Fibroblast of lung (primary cell): ENCODE data around the gene GDPD3. TPM values are rescaled to one million over a fixed set of nuclear protein-coding genes. Genes with fewer than 3 reads are reported as not detected.

Source experiments
- DNase-seq, 2 donors: peaks; one replicate each; pipeline versions ENCODE4 v3.0.0 to v3.0.0-alpha.2; 2010; ENCODE audit warnings: low read depth in 2 of 2
- H2AFZ ChIP-seq: 2 replicates; pipeline ENCODE4 v1.5.1; 2012; ENCODE audit warnings: low read length, control low read depth, inconsistent platforms
- H3K27ac ChIP-seq: 2 replicates; pipeline ENCODE4 v1.5.1; 2011; ENCODE audit warnings: low read length, control low read depth; ENCODE audit not compliant: insufficient read depth
- H3K27me3 ChIP-seq: 2 replicates; pipeline ENCODE4 v1.5.1; 2011; ENCODE audit warnings: mild to moderate bottlenecking, low read length; ENCODE audit not compliant: control insufficient read depth, insufficient read depth
- H3K36me3 ChIP-seq: 2 replicates; pipeline ENCODE4 v1.5.1; 2011; ENCODE audit warnings: low read length; ENCODE audit not compliant: control insufficient read depth, insufficient read depth
- H3K4me1 ChIP-seq: 2 replicates; pipeline ENCODE4 v1.5.1; 2011; ENCODE audit warnings: low read length; ENCODE audit not compliant: control insufficient read depth, insufficient read depth; ENCODE audit errors: extremely low read depth
- H3K4me2 ChIP-seq: 2 replicates; pipeline ENCODE4 v1.5.1; 2011; ENCODE audit warnings: low read length, control low read depth; ENCODE audit not compliant: insufficient read depth; ENCODE audit errors: extremely low read depth
- H3K4me3 ChIP-seq, 4 experiments: fragments of 200-600 bp in 1 of 4; sonication (generic) in 1 of 4; replicated peaks in 1 of 4; 2 replicates each; pipeline ENCODE4 v1.5.1; 2011 to 2016; ENCODE audit warnings: low read length in 4 of 4, low read depth in 3 of 4, mild to moderate bottlenecking in 3 of 4, control low read depth in 2 of 4, inconsistent platforms in 1 of 4, mixed read lengths in 1 of 4; ENCODE audit not compliant: insufficient read depth in 1 of 4; ENCODE audit errors: control extremely low read depth in 1 of 4
- H3K79me2 ChIP-seq: 2 replicates; pipeline ENCODE4 v1.5.1; 2012; ENCODE audit warnings: mild to moderate bottlenecking, low read length, inconsistent platforms; ENCODE audit not compliant: control insufficient read depth, insufficient read depth
- H3K9ac ChIP-seq: 2 replicates; pipeline ENCODE4 v1.5.1; 2011; ENCODE audit warnings: mild to moderate bottlenecking, low read length, control low read depth; ENCODE audit not compliant: insufficient read depth
- H3K9me3 ChIP-seq: 2 replicates; pipeline ENCODE4 v1.5.1; 2012; ENCODE audit warnings: low read depth, low read length; ENCODE audit not compliant: control insufficient read depth, insufficient read depth
- H4K20me1 ChIP-seq: 2 replicates; pipeline ENCODE4 v1.5.1; 2011; ENCODE audit warnings: low read length; ENCODE audit not compliant: control insufficient read depth, insufficient read depth; ENCODE audit errors: extremely low read depth
- EZH2 ChIP-seq: IDR thresholded peaks from 2 replicates; pipeline ENCODE4 v1.5.1; 2012; ENCODE audit warnings: low read length, control low read depth, mild to moderate bottlenecking; ENCODE audit errors: missing control alignments
- polyA plus RNA-seq, 2 donors: library from polyadenylated mRNA; depleted of rRNA in 1 of 2; stranded (reverse) in 1 of 2; unstranded in 1 of 2; fragments of >200 nt; gene quantifications; 2 replicates each; pipeline ENCODE4 v1.2.1, GENCODE V29; 2011 to 2012; ENCODE audit warnings: missing spikeins in 1 of 2
- total RNA-seq: library from RNA; depleted of rRNA; stranded (reverse); fragments of >200 nt; gene quantifications from 2 replicates; pipeline ENCODE4 v1.2.1, GENCODE V29; 2014
- TF ChIP-seq, protein P1 (sequence below), 2 donors: IDR thresholded peaks in 1 of 2; conservative IDR thresholded peaks in 1 of 2; 1 replicate in 1 of 2; 2 replicates in 1 of 2; pipeline ENCODE4 v1.5.1; 2011 to 2012; ENCODE audit warnings: low read length in 2 of 2, control low read depth in 1 of 2, inconsistent platforms in 1 of 2, low read depth in 1 of 2, mild to moderate bottlenecking in 1 of 2

The GDPD3 gene
- total and polyA plus RNA-seq, 2 donors (not counting 1 experiment from before 2014, with no cell fraction given) = 1.2 TPM

DNA sequence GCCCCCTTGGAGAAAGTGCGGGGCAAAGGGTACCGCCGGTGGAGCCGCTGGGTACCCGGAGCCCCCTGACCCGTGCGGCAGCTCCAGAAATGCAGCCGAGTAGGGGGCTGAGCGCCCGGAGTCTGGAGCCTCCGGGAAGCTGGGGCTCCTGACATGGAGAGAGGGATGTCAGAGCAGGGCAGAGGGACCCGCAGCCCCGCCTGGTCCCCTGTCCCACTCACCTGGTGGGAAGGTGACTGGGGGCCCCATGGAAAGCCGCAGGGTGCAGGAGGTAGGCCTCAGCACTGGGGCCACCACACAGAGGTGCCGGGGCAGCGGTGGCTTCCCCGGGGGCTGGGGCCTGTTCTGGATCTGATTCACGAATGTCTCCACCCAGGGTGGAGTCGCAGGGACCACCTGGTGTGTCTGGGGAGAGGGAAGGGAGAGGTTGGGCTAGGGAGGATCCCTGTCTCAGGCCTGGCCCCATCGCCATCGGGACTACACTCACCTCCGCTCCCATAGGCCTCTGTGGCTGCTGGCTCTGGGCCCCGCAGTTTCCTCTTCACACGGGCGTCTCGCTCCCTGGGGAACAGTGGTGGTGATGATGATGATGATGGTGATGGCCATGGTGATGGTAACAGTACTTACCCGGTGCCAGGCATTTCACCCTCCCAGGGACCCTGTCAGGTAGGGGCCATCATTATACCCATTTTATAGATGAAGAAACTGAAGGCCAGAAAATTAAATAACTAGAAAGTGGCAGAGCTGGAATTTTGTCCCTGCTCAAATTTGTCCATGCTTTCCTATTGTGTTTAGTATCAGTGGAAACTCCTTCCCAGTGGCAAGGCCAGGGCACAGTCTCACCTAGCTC is 26.8 kb downstream of the GDPD3 start:
- no peak overlapping the region for H3K4me2 ChIP-seq
- H3K9ac ChIP-seq = no peak overlapping the region
- H3K36me3 ChIP-seq = peaks cover 34% of the 10 kb centered on the region
- no peaks in the 10 kb centered on the region for H3K9me3 ChIP-seq
- DNase-seq = no peak
- H3K27ac ChIP-seq = no peak overlapping the region
- no peaks in the 10 kb centered on the region for H3K27me3 ChIP-seq
- H4K20me1 ChIP-seq = no peaks in the 10 kb centered on the region
- TF ChIP-seq, protein P1, sequence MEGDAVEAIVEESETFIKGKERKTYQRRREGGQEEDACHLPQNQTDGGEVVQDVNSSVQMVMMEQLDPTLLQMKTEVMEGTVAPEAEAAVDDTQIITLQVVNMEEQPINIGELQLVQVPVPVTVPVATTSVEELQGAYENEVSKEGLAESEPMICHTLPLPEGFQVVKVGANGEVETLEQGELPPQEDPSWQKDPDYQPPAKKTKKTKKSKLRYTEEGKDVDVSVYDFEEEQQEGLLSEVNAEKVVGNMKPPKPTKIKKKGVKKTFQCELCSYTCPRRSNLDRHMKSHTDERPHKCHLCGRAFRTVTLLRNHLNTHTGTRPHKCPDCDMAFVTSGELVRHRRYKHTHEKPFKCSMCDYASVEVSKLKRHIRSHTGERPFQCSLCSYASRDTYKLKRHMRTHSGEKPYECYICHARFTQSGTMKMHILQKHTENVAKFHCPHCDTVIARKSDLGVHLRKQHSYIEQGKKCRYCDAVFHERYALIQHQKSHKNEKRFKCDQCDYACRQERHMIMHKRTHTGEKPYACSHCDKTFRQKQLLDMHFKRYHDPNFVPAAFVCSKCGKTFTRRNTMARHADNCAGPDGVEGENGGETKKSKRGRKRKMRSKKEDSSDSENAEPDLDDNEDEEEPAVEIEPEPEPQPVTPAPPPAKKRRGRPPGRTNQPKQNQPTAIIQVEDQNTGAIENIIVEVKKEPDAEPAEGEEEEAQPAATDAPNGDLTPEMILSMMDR (conservative IDR thresholded peaks at IDR 0.05 in 1 of 2, IDR thresholded peaks at IDR 0.05 in 1 of 2; ENCODE audit: low read depth in 1 of 2, low read length in 2 of 2) = no peak
- no peak for TF ChIP-seq EZH2
- no peak overlapping the region for H2AFZ ChIP-seq
- H3K79me2 ChIP-seq = no peaks in the 10 kb centered on the region
- H3K4me1 ChIP-seq = peaks cover 8% of the 10 kb centered on the region
- H3K4me3 ChIP-seq = no peak overlapping the region

DNA sequence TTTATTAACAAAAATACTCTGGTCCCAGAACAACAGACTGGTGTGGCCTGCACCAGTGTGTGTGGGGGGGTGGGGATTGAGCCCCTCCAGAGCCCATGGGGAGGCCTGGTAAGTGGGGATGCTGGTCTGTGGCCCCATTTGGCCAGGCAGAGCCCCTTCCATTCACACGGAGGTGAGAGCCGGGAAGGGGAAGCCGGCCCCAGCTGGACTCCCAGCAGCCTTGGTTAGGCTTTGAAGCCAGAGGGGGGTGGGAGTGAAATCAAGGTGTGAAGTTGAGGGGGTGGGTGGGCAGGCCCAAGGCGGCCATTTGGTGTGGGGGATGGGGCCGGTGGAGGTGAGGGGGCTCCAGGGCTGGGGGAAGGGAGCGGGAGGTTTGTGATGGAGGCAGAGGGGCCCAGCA is 27.5 kb downstream of the GDPD3 start:
- H3K4me1 ChIP-seq = peaks cover 8% of the 10 kb centered on the region
- TF ChIP-seq, protein P1 (conservative IDR thresholded peaks at IDR 0.05 in 1 of 2, IDR thresholded peaks at IDR 0.05 in 1 of 2; ENCODE audit: low read depth in 1 of 2, low read length in 2 of 2) = no peak
- no peak for TF ChIP-seq EZH2
- H3K27me3 ChIP-seq = no peaks in the 10 kb centered on the region
- no peak overlapping the region for H3K4me2 ChIP-seq
- H3K27ac ChIP-seq = no peak overlapping the region
- no peak overlapping the region for H3K9ac ChIP-seq
- peaks cover 4% of the 10 kb centered on the region for H3K79me2 ChIP-seq
- no peak overlapping the region for H3K4me3 ChIP-seq
- H4K20me1 ChIP-seq = no peaks in the 10 kb centered on the region
- no peak for DNase-seq
- H3K9me3 ChIP-seq = no peaks in the 10 kb centered on the region
- no peak overlapping the region for H2AFZ ChIP-seq
- peaks cover 37% of the 10 kb centered on the region for H3K36me3 ChIP-seq

DNA sequence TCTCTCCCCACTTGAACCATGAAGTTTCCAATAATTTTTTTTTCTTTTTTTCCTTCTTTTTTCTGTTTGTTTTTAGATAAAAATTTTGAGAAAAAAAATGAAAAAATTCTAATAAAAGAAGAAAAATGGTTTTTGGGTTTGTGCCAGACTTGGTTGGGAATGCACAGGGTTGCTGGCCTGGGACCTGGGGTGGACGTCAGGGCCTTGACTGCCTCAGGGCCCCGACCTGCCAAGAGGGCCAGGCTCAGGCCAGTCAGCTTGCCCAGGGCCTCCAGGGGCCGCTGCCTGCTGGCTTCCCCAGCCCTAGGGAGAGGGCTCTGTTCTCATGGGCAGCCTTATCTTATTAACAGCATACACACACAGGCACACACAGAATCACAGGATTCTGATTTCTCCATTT is 28.1 kb downstream of the GDPD3 start:
- TF ChIP-seq EZH2 = no peak
- TF ChIP-seq, protein P1 (conservative IDR thresholded peaks at IDR 0.05 in 1 of 2, IDR thresholded peaks at IDR 0.05 in 1 of 2; ENCODE audit: low read depth in 1 of 2, low read length in 2 of 2) = no peak
- H4K20me1 ChIP-seq = no peaks in the 10 kb centered on the region
- no peak for DNase-seq
- no peaks in the 10 kb centered on the region for H3K27me3 ChIP-seq
- peaks cover 39% of the 10 kb centered on the region for H3K36me3 ChIP-seq
- H2AFZ ChIP-seq = no peak overlapping the region
- peaks cover 7% of the 10 kb centered on the region for H3K79me2 ChIP-seq
- no peak overlapping the region for H3K4me3 ChIP-seq
- no peak overlapping the region for H3K27ac ChIP-seq
- peaks cover 4% of the 10 kb centered on the region for H3K4me1 ChIP-seq
- H3K9me3 ChIP-seq = no peaks in the 10 kb centered on the region
- H3K9ac ChIP-seq = no peak overlapping the region
- H3K4me2 ChIP-seq = no peak overlapping the region
